ENCODE measurements around the gene FAM161A. TPM values are rescaled to one million over a fixed set of nuclear protein-coding genes. Genes with fewer than 3 reads are reported as not detected.

The FAM161A gene
- total and polyA plus RNA-seq, 2 experiments from 2014 or later = 16.2 to 27.4 TPM

DNA sequence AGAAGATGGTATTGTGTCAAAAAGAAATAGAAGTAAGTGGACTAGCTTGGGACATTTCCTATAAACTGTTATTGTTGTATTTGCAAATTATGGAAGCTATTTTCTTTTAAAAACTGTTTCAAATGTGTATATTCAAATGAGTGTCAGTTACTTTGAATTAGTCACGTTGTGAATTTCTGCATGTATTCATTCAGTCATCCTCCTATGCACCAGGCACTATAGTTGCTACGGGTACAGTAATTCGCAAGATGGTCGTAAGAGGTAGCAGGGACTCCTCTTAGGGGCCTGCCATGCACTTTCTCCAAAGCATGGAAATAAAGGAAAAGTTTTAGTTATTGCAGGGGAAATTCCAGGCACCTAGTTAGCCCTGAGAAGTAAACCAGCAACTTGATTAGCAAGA, 51.3 kb downstream of the FAM161A start:
- Histone ChIP-seq H3K36me3 (ENCODE audit: insufficient read depth) (no peaks in the 10 kb centered on the region), H4K20me1 (replicated peaks; ENCODE audit: insufficient read depth) (no peaks in the 10 kb centered on the region), H2AFZ (no peak overlapping the region), H3K4me1 (ENCODE audit: insufficient read depth) (0 out of 2 replicates have a peak, but pooled peaks cover 7% of the 10 kb centered on the region), H3K9me2 (ENCODE audit: insufficient read depth) (no peaks in the 10 kb centered on the region; the same call in 1 of the 2 replicates), H3K4me2 (no peak overlapping the region), H3K27me3 (ENCODE audit: insufficient read depth) (no peaks in the 10 kb centered on the region), H3F3A (replicated peaks; ENCODE audit: low read depth) (no peaks in the 10 kb centered on the region), H3K27ac (ENCODE audit: low read depth) (no peak overlapping the region), H3K4me3 (no peak overlapping the region), H3K79me2 (replicated peaks; ENCODE audit: insufficient read depth) (no peaks in the 10 kb centered on the region)
- no peaks in the 10 kb centered on the region for H3K4me1 Mint-ChIP-seq
- peaks cover 4% of the 10 kb centered on the region for H3K27me3 Mint-ChIP-seq (ENCODE audit: insufficient read depth, low read depth, poor library complexity)
- DNase-seq (ENCODE audit: low spot score) (no peak), ATAC-seq (no peak)
- H3K36me3 Mint-ChIP-seq (ENCODE audit: low read depth) = no peaks in the 10 kb centered on the region
- no peak overlapping the region for H3K27ac Mint-ChIP-seq
- peaks cover 5% of the 10 kb centered on the region; the same call in 2 of the 3 replicates for H3K9me3 Mint-ChIP-seq
- no peak overlapping the region for H3K4me3 Mint-ChIP-seq
- TF ChIP-seq CTCF (conservative IDR thresholded peaks at IDR 0.05; ENCODE audit: low read depth in 2 of 2) (no peak), ZNF114 (CRISPR knock-in tag; IDR thresholded peaks at IDR 0.05) (no peak), NANOG (IDR thresholded peaks at IDR 0.05; ENCODE audit: borderline replicate concordance) (no peak), EZH2phosphoT487 (IDR thresholded peaks at IDR 0.05; ENCODE audit: unreplicated experiment) (no peak), ZNF331 (CRISPR knock-in tag; IDR thresholded peaks at IDR 0.05; ENCODE audit: low read depth) (no peak), CREB1 (CRISPR knock-in tag; IDR thresholded peaks at IDR 0.05; ENCODE audit: low read depth) (no peak), STAT1 (IDR thresholded peaks at IDR 0.05; ENCODE audit: unreplicated experiment) (no peak), POLR2AphosphoS5 (IDR thresholded peaks at IDR 0.05; ENCODE audit: low read depth) (no peak), REST (IDR thresholded peaks at IDR 0.05; ENCODE audit: unreplicated experiment) (no peak)
- TF ChIP-seq, protein P1, sequence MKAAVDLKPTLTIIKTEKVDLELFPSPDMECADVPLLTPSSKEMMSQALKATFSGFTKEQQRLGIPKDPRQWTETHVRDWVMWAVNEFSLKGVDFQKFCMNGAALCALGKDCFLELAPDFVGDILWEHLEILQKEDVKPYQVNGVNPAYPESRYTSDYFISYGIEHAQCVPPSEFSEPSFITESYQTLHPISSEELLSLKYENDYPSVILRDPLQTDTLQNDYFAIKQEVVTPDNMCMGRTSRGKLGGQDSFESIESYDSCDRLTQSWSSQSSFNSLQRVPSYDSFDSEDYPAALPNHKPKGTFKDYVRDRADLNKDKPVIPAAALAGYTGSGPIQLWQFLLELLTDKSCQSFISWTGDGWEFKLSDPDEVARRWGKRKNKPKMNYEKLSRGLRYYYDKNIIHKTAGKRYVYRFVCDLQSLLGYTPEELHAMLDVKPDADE (IDR thresholded peaks at IDR 0.05) = no peak
